Breast epithelium (tissue), 4 donors: ENCODE measurements around the gene CTTNBP2. TPM values are rescaled to one million over a fixed set of nuclear protein-coding genes. Genes with fewer than 3 reads are reported as not detected.

Experiments
- DNase-seq, 2 donors: peaks; one replicate each; pipeline ENCODE4 v3.0.0-alpha.2; 2019; ENCODE audit warnings: low spot score in 2 of 2
- H3K27ac ChIP-seq, 2 donors: fragments of 200-600 bp; sonication (generic) in 1 of 2; one replicate each; pipeline ENCODE4 v1.5.1; 2016 to 2019; ENCODE audit warnings: mild to moderate bottlenecking in 1 of 2
- H3K27me3 ChIP-seq, 2 donors: fragments of 200-600 bp; sonication (generic) in 1 of 2; one replicate each; pipeline versions ENCODE4 v1.5.1 to v1.6.0; 2017 to 2019; ENCODE audit warnings: control low read depth in 1 of 2, mild to moderate bottlenecking in 1 of 2
- H3K36me3 ChIP-seq: fragments of 200-600 bp; one replicate; pipeline ENCODE4 v1.5.1; 2019
- H3K4me1 ChIP-seq, 2 donors: fragments of 200-600 bp; sonication (generic); one replicate each; pipeline ENCODE4 v1.5.1; 2016 to 2019; ENCODE audit warnings: control low read depth in 1 of 2
- H3K4me3 ChIP-seq, 3 donors: fragments of 200-600 bp; sonication (generic); 1 replicate in 2 of 3; 2 replicates in 1 of 3; pipeline ENCODE4 v1.5.1; 2016 to 2019; ENCODE audit warnings: mild to moderate bottlenecking in 3 of 3, moderate library complexity in 2 of 3
- H3K9me3 ChIP-seq, 2 donors: fragments of 200-600 bp; sonication (generic) in 1 of 2; one replicate each; pipeline ENCODE4 v1.5.1; 2016 to 2019; ENCODE audit warnings: control low read depth in 1 of 2
- POLR2A ChIP-seq: fragments of 450-650 bp; IDR thresholded peaks from one replicate; pipeline ENCODE4 v1.6.1; 2016; ENCODE audit warnings: antibody characterized with exemption, mild to moderate bottlenecking, moderate library complexity
- POLR2AphosphoS5 ChIP-seq, 3 donors: sonication (generic); formaldehyde crosslinking; IDR thresholded peaks; one replicate each; pipeline ENCODE4 v1.6.1; 2017; ENCODE audit warnings: antibody characterized with exemption in 3 of 3
- intact Hi-C: fragments of 100-400 bp; cut with DNase I; formaldehyde crosslinking; loops from one replicate; pipeline ENCODE4 v1.15.1; 2023; ENCODE audit warnings: low total_unique reads
- total RNA-seq, 3 donors: library from RNA; depleted of rRNA; stranded (reverse); fragments of >200 nt; gene quantifications; one replicate each; pipeline ENCODE4 v1.1.0, GENCODE V29; 2016
- TF ChIP-seq, protein P1 (sequence below), 3 donors: fragments of 450-650 bp; IDR thresholded peaks; one replicate each; pipeline ENCODE4 v1.5.1; 2016 to 2017; ENCODE audit warnings: antibody characterized with exemption in 3 of 3, mild to moderate bottlenecking in 3 of 3, moderate library complexity in 3 of 3

CTTNBP2 gene
- total RNA-seq, 3 donors from 2014 or later: 8.8 to 37.0 (median 13.8) TPM

DNA sequence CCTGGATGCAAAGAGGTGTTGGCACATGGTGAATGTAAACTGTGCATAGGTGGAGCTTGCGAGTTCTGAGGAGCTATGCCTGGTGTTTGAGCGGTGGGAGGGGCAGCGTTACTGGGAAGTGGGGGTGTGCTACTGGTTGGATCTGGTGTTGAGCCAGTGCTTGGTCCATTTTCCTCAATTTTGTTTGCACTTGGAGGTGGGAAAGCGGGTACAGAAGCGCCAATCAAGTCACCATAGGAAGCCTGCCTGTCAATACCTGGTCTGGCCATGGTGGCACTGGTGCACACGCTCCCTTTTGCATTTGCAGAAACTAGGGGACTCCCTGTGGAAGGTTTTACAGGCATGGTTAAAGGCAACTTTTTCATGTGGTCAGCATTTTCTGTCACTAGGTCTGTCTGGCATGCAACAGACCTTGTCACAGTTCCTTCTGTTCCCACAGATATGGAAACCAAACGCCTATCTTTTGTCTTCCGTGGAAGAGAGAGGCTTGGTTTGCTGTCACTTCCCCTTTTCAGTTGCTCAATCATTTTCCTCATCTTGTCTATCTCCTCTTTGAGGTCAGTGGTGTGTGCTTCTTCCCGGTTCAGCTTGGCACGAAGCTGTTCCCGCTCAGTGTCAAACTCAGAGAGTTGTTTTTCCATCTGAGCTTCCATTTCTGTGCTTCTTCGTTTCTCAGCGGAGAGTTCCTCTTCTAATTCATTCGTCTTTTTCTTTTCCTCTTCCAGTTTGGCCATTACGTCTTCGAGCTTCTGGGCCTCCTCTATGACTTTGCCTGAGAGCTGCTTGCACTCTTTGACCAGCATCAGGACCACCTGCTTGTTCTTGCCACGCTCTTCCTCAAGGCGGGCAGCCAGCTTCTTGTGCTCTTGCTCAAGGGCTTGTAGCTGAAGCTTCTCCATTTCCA, 81.1 kb downstream of the CTTNBP2 start:
- Histone ChIP-seq H3K4me3 (no peak overlapping the region), H3K36me3 (no peaks in the 10 kb centered on the region), H3K27me3 (no peaks in the 10 kb centered on the region), H3K27ac (no peak overlapping the region), H3K9me3 (no peaks in the 10 kb centered on the region), H3K4me1 (no peaks in the 10 kb centered on the region)
- TF ChIP-seq POLR2AphosphoS5 (IDR thresholded peaks at IDR 0.05) (no peak), POLR2A (no peak)
- TF ChIP-seq, protein P1, sequence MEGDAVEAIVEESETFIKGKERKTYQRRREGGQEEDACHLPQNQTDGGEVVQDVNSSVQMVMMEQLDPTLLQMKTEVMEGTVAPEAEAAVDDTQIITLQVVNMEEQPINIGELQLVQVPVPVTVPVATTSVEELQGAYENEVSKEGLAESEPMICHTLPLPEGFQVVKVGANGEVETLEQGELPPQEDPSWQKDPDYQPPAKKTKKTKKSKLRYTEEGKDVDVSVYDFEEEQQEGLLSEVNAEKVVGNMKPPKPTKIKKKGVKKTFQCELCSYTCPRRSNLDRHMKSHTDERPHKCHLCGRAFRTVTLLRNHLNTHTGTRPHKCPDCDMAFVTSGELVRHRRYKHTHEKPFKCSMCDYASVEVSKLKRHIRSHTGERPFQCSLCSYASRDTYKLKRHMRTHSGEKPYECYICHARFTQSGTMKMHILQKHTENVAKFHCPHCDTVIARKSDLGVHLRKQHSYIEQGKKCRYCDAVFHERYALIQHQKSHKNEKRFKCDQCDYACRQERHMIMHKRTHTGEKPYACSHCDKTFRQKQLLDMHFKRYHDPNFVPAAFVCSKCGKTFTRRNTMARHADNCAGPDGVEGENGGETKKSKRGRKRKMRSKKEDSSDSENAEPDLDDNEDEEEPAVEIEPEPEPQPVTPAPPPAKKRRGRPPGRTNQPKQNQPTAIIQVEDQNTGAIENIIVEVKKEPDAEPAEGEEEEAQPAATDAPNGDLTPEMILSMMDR (IDR thresholded peaks at IDR 0.05): no peak
- intact Hi-C loops: no loop called here
- DNase-seq: no peak

DNA sequence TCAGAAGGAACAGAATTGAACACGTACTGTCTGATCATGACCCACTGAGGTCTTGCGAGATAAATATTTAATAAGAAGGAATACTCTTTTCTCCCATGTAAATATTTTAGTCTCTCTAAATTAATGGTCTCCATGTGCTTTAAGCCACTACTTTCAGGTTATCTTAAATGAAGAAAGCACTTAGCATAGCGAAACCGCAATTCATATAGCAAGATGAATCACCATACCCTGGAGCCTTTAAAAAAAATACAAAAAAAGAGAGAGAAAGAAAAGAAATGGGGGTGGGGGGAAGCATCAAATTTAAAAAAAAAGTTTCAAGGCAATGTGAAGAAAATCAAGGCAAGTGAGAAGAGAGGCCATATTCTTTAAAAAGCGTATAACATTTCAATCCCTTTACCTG, 82.5 kb downstream of the CTTNBP2 start:
- H3K27me3 ChIP-seq: no peaks in the 10 kb centered on the region
- no peak overlapping the region for H3K4me3 ChIP-seq
- H3K9me3 ChIP-seq: no peaks in the 10 kb centered on the region
- TF ChIP-seq, protein P1 (IDR thresholded peaks at IDR 0.05): no peak
- TF ChIP-seq POLR2AphosphoS5 (IDR thresholded peaks at IDR 0.05) (no peak), POLR2A (no peak)
- H3K27ac ChIP-seq: no peak overlapping the region
- intact Hi-C loops: no loop called here
- no peak for DNase-seq
- no peaks in the 10 kb centered on the region for H3K36me3 ChIP-seq
- H3K4me1 ChIP-seq: no peaks in the 10 kb centered on the region

DNA sequence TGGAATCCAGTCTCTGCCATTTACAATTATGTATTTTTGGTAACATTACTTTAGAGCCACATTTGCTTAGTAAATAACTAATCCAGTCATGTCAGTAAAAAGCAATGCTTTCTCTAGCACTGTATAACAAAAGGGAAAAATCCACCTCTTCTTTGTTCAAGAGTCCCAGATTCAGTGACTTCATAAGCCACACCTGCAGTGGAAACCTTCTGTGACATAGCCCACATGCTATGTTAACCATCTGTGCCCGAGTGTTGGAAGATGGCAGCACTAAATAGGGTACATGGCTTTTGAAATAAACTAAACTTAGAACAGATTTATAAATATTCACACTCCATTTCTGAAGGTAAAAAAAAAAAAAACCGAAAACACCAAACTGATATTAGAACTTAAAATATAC, 83.0 kb downstream of the CTTNBP2 start:
- Histone ChIP-seq H3K36me3 (no peaks in the 10 kb centered on the region), H3K9me3 (no peaks in the 10 kb centered on the region), H3K27me3 (no peaks in the 10 kb centered on the region), H3K27ac (no peak overlapping the region), H3K4me1 (no peaks in the 10 kb centered on the region), H3K4me3 (no peak overlapping the region)
- DNase-seq: no peak
- intact Hi-C loops: no loop called here
- TF ChIP-seq, protein P1 (IDR thresholded peaks at IDR 0.05): no peak
- TF ChIP-seq POLR2AphosphoS5 (IDR thresholded peaks at IDR 0.05): no peak
- TF ChIP-seq POLR2A: no peak

DNA sequence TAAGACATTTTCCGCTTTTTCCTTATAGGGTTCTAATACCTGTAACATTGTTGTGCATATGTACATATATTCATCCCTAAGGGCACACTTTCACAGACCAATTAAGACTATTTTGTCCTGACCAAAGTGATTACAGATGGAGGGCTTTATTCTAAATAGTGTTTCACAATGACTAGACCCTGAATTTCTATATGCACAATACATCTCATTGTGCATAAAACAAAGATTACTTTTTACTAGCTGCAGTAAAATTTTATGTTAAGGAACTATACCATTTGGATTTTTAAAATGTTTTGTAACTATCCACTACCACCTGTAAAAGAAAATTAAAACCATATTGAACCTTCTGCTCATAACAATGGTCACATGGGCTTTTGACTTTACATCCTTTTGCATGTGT, 87.8 kb downstream of the CTTNBP2 start:
- Histone ChIP-seq H3K4me1 (no peaks in the 10 kb centered on the region), H3K9me3 (no peaks in the 10 kb centered on the region), H3K36me3 (no peaks in the 10 kb centered on the region), H3K27me3 (no peaks in the 10 kb centered on the region), H3K4me3 (no peak overlapping the region), H3K27ac (no peak overlapping the region)
- TF ChIP-seq POLR2AphosphoS5 (IDR thresholded peaks at IDR 0.05): no peak
- no peak for TF ChIP-seq POLR2A
- TF ChIP-seq, protein P1 (IDR thresholded peaks at IDR 0.05): no peak
- intact Hi-C loops: no loop called here
- no peak for DNase-seq

DNA sequence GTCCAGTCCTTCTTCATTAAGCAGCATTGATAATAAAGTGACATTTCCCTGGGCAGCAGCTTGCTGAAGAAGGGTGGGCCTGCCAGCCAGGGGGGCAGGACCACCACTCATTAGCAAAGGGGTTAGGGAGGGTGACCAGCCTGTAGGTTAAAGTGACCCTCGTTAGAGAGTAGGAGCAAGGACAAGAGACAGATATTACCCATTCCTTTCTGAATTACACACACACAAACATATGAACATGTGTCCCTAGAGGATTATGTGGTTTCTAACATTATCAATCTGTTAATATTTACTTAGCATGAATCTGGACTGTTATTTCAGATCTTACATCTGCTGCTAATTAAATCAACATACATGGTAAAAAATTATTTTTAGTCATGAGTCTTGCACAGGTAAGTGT, 88.9 kb downstream of the CTTNBP2 start:
- H3K9me3 ChIP-seq: no peaks in the 10 kb centered on the region
- DNase-seq: no peak
- H3K27ac ChIP-seq: no peak overlapping the region
- intact Hi-C loops: no loop called here
- H3K27me3 ChIP-seq: no peaks in the 10 kb centered on the region
- H3K36me3 ChIP-seq: no peaks in the 10 kb centered on the region
- TF ChIP-seq POLR2AphosphoS5 (IDR thresholded peaks at IDR 0.05): no peak
- TF ChIP-seq, protein P1 (IDR thresholded peaks at IDR 0.05): no peak
- TF ChIP-seq POLR2A: no peak
- no peaks in the 10 kb centered on the region for H3K4me1 ChIP-seq
- H3K4me3 ChIP-seq: no peak overlapping the region
